Panc1 (cell line): ENCODE data around the gene PIM2. TPM values are rescaled to one million over a fixed set of nuclear protein-coding genes. Genes with fewer than 3 reads are reported as not detected.

ENCODE experiments used
- ATAC-seq: fragments of 200-7000 bp; cut with Tn5 transposase; 2 replicates; pipeline ENCODE4 v1.9.1; 2020; ENCODE audit warnings: mild to moderate bottlenecking, moderate library complexity
- BruUV-seq: library from RNA; stranded (reverse); fragments of 400-500 nt; replicated peaks from 2 replicates; lab custom pipeline; 2021; lab: Mats Ljungman, UMichigan
- CTCF ChIA-PET: fragments of 300-600 bp; sonication (Branson Sonifier 250); formaldehyde crosslinking; loops from one replicate; lab custom pipeline; 2022; ENCODE audit warnings: antibody characterized with exemption; lab: Charles Lee
- POLR2A ChIA-PET: fragments of 300-600 bp; sonication (Branson Sonifier 250); formaldehyde crosslinking; loops from one replicate; lab custom pipeline; 2022; ENCODE audit warnings: antibody characterized with exemption; lab: Charles Lee
- DNase-seq: peaks from one replicate; pipeline ENCODE4 v3.0.0-alpha.2; 2010; ENCODE audit warnings: low read depth, low spot score
- H3K27ac ChIP-seq: 2 replicates; pipeline ENCODE4 v1.5.1; 2011; ENCODE audit warnings: mild to moderate bottlenecking, low read length, inconsistent platforms
- H3K27me3 ChIP-seq: fragments of 200-500 bp; sonication (Bioruptor generic); 2 replicates; pipeline ENCODE4 v1.6.0; 2014; ENCODE audit warnings: low read length, inconsistent platforms; ENCODE audit not compliant: control insufficient read depth, insufficient read depth
- H3K36me3 ChIP-seq: fragments of 200-500 bp; sonication (Bioruptor generic); 2 replicates; pipeline ENCODE4 v1.5.1; 2014; ENCODE audit warnings: inconsistent platforms, mild to moderate bottlenecking, low read length, moderate library complexity; ENCODE audit not compliant: control insufficient read depth, insufficient read depth
- H3K4me1 ChIP-seq: 2 replicates; pipeline ENCODE4 v1.5.1; 2011; ENCODE audit warnings: inconsistent platforms, mild to moderate bottlenecking, low read length, moderate library complexity; ENCODE audit not compliant: control insufficient read depth, insufficient read depth
- H3K4me3 ChIP-seq, 2 experiments: 2 replicates each; pipeline ENCODE4 v1.5.1; 2011 to 2012; ENCODE audit warnings: low read depth in 2 of 2, low read length in 2 of 2, mild to moderate bottlenecking in 2 of 2, inconsistent platforms in 1 of 2, moderate library complexity in 1 of 2
- H3K9me3 ChIP-seq: fragments of 200-500 bp; sonication (Bioruptor generic); 2 replicates; pipeline ENCODE4 v1.5.1; 2014; ENCODE audit warnings: low read depth, mild to moderate bottlenecking, inconsistent platforms, low read length, moderate library complexity; ENCODE audit not compliant: control insufficient read depth, insufficient read depth
- POLR2AphosphoS5 ChIP-seq: IDR thresholded peaks from 2 replicates; pipeline ENCODE4 v1.6.1; 2012; ENCODE audit warnings: mild to moderate bottlenecking, low read depth, low read length, moderate library complexity
- REST ChIP-seq, 2 experiments: IDR thresholded peaks; 2 replicates each; pipeline ENCODE4 v1.6.1; 2011 to 2012; ENCODE audit warnings: low read depth in 2 of 2, control low read depth in 1 of 2, low read length in 1 of 2, mild to moderate bottlenecking in 1 of 2, moderate library complexity in 1 of 2; ENCODE audit not compliant: insufficient read depth in 1 of 2
- TCF7L2 ChIP-seq: IDR thresholded peaks from 2 replicates; pipeline ENCODE4 v1.6.1; 2011; ENCODE audit warnings: mild to moderate bottlenecking, low read depth, low read length, inconsistent platforms
- in situ Hi-C: cut with HindIII; loops from 2 replicates; pipeline ENCODE4 v1.10.0; 2016; ENCODE audit warnings: low sequenced_read_pairs, low pct_unique_long_range_greater_than_20kb
- intact Hi-C: fragments of 100-400 bp; cut with micrococcal nuclease; formaldehyde crosslinking; loops from one replicate; pipeline ENCODE4 v1.10.0; 2022; ENCODE audit not compliant: unreplicated experiment
- total RNA-seq: library from RNA; stranded (reverse); gene quantifications from one replicate; pipeline ENCODE4 v1.2.1, GENCODE V29; 2021; ENCODE audit not compliant: unreplicated experiment
- TF ChIP-seq, protein P1 (sequence below): fragments of 450-650 bp; IDR thresholded peaks from 2 replicates; pipeline ENCODE4 v1.5.1; 2017; ENCODE audit warnings: mild to moderate bottlenecking

The PIM2 gene
- total RNA-seq, 1 experiment from 2014 or later: 52.6 TPM

- Histone ChIP-seq H3K4me1 (peaks cover 8% of the 10 kb centered on the region; the same call in 1 of the 2 replicates), H3K27ac (no peak overlapping the region), H3K27me3 (no peaks in the 10 kb centered on the region), H3K36me3 (no peaks in the 10 kb centered on the region; the same call in 1 of the 2 replicates), H3K9me3 (no peaks in the 10 kb centered on the region), H3K4me3 (no peak overlapping the region)
- DNase-seq (no peak), ATAC-seq (no peak)
- POLR2A ChIA-PET: no interaction called here
- TF ChIP-seq, protein P1, sequence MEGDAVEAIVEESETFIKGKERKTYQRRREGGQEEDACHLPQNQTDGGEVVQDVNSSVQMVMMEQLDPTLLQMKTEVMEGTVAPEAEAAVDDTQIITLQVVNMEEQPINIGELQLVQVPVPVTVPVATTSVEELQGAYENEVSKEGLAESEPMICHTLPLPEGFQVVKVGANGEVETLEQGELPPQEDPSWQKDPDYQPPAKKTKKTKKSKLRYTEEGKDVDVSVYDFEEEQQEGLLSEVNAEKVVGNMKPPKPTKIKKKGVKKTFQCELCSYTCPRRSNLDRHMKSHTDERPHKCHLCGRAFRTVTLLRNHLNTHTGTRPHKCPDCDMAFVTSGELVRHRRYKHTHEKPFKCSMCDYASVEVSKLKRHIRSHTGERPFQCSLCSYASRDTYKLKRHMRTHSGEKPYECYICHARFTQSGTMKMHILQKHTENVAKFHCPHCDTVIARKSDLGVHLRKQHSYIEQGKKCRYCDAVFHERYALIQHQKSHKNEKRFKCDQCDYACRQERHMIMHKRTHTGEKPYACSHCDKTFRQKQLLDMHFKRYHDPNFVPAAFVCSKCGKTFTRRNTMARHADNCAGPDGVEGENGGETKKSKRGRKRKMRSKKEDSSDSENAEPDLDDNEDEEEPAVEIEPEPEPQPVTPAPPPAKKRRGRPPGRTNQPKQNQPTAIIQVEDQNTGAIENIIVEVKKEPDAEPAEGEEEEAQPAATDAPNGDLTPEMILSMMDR: no peak
- TF ChIP-seq TCF7L2: no peak
- TF ChIP-seq REST (IDR thresholded peaks at IDR 0.05; ENCODE audit: insufficient read depth in 1 of 2, low read depth in 2 of 2, low read length in 1 of 2): no peak
- TF ChIP-seq POLR2AphosphoS5: no peak
- CTCF ChIA-PET: no interaction called here
- no TSS peak for BruUV-seq
- intact Hi-C loops: no loop called here
- in situ Hi-C loops: no loop called here
These were observed 4.9 kb upstream of the PIM2 start for GRCh38 chrX:48923771-48924170.

- in situ Hi-C loops: no loop called here
- BruUV-seq: no TSS peak
- CTCF ChIA-PET: no interaction called here
- Histone ChIP-seq H3K36me3 (peaks cover 4% of the 10 kb centered on the region), H3K4me1 (peaks cover 8% of the 10 kb centered on the region), H3K27me3 (no peaks in the 10 kb centered on the region), H3K4me3 (no peak overlapping the region), H3K9me3 (no peaks in the 10 kb centered on the region), H3K27ac (no peak overlapping the region)
- DNase-seq (no peak), ATAC-seq (no peak)
- intact Hi-C loops: no loop called here
- POLR2A ChIA-PET: no interaction called here
- no peak for TF ChIP-seq REST (IDR thresholded peaks at IDR 0.05; ENCODE audit: insufficient read depth in 1 of 2, low read depth in 2 of 2, low read length in 1 of 2)
These were observed 1.9 kb upstream of the PIM2 start for GRCh38 chrX:48920718-48921104.
